ENCODE results near the gene SEMA6C. TPM values are rescaled to one million over a fixed set of nuclear protein-coding genes. Genes with fewer than 3 reads are reported as not detected.
"Not testable (repeated sequence)": the region's sequence is repeated elsewhere in the genome, so short reads cannot be mapped to it uniquely, and the experiment has no call there.

Gene SEMA6C
- total RNA-seq, 1 donor from 2014 or later = 28.1 TPM

DNA sequence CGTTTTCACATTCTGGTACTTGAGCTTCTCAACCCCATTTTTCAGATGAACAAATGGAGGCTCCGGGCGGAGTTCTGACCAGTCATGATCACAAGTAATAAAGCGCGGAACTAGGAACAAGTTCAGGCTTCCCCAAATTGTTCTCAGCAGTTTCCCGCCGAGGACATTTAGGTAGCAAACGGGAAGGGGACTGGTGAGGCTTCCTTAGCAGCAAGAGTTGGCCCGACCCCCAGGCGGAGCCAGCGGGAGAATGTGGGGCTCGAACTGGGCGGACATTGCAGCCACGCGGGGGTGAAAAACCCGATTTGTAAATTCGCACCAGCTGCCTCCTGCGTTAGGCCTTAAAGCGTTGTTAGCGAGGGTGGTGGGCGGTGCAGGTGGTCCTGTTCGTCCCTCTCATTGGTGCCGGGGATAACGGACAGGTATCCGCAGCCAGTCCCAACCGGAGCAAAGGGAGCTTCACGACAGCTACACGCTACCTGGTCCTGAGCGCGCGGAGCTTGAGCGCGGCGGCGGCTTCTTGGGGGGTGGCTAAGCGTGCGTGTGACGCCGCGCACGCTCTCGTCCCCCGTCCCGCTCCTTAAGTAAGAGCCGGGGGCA, 15.3 kb downstream of the SEMA6C start:
- DNase-seq (ENCODE audit: extremely low read depth, low read depth, low spot score) = no peak

DNA sequence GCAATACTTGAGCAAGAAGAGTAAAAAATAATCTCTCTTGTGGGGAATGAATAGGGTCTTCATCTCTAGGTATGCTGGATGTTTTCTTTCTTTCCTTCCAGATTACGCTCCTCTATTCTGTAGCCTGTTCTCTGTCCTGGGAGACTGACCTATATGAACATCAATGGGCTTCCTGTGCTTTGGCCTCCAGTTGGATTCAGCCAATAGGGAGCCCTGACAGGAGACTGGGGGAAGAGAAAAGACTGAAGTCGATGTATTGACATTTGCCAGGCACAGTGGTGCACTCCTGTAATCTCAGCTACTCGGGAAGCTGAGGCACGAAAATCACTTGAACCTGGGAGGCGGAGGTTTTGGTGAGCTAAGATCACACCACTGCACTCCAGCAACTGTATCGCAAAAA, 17.6 kb downstream of the SEMA6C start:
- DNase-seq (ENCODE audit: extremely low read depth, low read depth, low spot score) = no peak

DNA sequence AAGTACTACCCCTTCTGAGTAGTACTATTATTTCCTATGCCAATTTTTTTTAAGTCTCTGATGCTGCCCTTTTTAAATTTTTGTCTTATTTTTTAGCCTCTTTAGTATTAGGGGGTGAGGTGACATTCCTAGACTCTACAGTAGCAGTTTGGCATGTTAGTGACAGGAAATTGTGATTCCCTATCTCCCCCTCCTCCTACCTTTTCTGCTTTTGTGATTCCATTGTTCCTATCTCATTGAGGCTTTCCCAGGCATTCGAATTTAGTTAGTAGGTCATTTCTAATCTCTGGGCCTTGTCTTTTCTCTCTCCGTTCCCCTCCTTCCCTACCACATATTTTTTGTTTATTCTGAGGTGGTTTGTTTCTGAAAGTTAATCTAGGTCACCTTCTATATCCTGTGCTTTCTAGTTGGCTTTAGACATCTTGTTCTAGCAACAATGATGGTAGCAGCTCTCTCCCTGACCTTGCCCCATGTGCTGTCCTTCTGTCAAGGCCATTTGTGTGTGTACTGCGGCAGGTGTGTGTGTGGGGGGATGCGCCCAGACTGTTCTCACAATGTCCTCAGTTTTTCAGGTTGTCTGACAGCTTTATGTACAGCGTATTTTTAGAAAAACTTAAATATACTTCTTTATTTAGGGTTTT, 21.5 kb downstream of the SEMA6C start:
- no peak for DNase-seq (ENCODE audit: extremely low read depth, low read depth, low spot score)

DNA sequence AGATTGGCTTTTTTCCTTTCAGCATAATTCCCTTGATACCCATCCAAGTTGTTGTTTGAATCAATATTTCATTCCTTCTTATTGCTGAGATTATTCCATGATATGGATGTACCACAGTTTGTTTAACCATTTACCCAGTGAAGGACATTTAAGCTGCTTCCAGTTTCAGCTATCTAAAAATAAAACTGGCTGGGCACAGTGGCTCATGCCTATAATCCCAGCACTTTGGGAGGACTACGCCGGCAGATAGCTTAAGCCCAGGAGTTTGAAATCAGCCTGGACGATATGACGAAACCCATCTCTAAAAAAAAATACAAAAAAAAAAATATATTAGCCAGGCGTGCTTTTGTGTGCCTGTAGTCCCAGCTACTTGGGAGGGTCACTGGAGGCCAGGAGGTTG, 32.6 kb downstream of the SEMA6C start:
- DNase-seq (ENCODE audit: extremely low read depth, low read depth, low spot score) = no peak

DNA sequence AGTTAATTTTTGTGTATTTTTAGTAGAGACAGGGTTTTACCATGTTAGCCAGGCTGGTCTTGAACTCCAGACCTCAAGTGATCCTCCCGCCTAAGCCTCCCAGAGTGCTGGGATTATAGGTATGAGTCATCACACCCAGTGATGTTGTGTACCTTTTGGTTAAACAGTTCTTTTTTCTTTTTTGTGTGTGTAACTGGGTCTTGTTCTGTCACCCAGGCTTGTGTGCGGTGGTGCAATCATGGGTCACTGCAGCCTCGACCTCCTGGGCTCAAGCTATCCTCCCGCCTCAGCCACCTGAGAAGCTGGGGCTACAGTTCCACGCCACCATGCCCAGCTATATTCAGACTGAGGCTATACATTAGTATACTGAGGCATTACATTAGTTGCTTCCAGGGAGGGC, 38.1 kb downstream of the SEMA6C start:
- no peak for DNase-seq (ENCODE audit: extremely low read depth, low read depth, low spot score)

GRCh38 chr1:151106894-151107293, 39.5 kb downstream of the SEMA6C start:
- no peak for DNase-seq (ENCODE audit: extremely low read depth, low read depth, low spot score)

DNA sequence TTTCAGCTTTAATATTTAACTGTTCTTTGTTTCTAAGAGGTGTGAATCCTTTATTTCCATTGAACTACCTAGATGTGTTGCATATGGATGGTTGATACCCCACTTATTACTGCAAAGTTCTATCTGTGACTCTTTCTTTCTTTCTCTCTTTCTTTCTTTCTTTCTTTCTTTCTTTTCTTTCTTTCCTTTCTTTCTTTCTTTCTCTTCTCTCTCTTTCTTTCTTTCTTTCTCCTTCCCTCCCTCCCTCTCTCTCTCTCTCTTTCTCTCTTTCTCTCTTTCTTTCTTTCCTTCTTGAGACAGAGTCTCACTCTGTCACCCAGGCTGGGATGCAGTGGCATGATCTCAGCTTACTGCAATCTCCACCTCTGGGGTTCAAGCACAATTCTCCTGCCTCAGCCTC, 41.8 kb downstream of the SEMA6C start:
- DNase-seq (ENCODE audit: extremely low read depth, low read depth, low spot score) = no peak

DNA sequence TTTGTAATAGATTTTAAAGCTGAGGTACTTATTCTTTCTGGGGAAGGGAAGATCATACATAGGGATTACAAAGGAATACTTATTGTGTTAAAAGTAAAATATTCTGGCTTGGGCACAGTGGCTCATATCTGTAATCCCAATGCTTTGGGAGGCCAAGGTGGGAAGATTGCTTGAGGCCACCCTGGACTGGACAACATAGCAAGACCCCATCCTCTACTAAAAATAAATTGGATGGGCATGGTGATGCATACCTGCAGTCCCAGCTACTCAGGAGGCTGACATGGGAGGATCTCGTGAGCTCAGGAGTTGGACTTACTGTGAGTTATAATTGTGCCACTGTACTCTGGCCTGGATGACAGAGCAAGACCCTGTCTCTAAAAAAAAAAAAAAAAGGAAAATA, 48.3 kb downstream of the SEMA6C start:
- DNase-seq (ENCODE audit: extremely low read depth, low read depth, low spot score) = no peak

GRCh38 chr1:151097426-151097825, 49.0 kb downstream of the SEMA6C start:
- DNase-seq (ENCODE audit: extremely low read depth, low read depth, low spot score) = not testable (repeated sequence)

DNA sequence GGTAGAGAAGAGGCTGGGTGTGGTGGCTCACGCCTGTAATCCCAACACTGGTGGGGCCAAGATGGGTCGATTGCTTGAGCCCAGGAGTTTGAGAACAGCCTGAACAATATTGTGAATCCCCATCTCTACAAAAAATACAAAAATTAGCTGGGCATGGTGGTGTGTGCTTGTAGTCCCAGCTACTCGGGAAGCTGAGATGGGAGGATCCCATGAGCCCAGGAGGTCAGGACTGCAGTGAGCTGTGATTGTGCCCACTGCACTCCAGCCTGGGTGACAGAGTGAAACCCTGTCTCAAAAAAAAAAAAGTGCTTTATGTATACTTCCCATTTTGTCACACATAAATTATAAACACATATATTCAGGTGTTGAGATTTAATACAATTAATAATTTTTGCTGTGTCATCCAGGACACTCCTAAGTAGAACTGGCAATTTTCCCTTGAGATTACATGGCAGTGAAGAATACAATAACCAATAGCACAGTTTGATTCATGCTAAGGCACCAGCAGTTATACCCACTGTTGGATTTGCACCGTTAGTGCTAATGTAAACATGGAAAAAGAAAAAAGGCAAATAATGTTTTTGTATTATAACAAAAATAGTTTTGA, 60.4 kb downstream of the SEMA6C start:
- no peak for DNase-seq (ENCODE audit: extremely low read depth, low read depth, low spot score)

Other genes starting within 250 kb of the SEMA6C start
- gene SETDB1, start 220.3 kb downstream of the SEMA6C start, total RNA-seq = 23.1 and 29.5 TPM in 2 replicates
- gene CERS2, start 171.8 kb downstream of the SEMA6C start, total RNA-seq = 109 and 139 TPM in 2 replicates
- 0.19 TPM in 1 of 2 replicates, not detected in the other for gene ANXA9, start 164.3 kb downstream of the SEMA6C start, total RNA-seq
- 12.5 and 17.9 TPM in 2 replicates for gene MINDY1, start 139.7 kb downstream of the SEMA6C start, total RNA-seq
- 4.5 and 6.1 TPM in 2 replicates for gene PRUNE1, start 138.2 kb downstream of the SEMA6C start, total RNA-seq
- gene BNIPL, start 110.0 kb downstream of the SEMA6C start, total RNA-seq = not detected in 2 replicates
- gene C1orf56, start 98.9 kb downstream of the SEMA6C start, total RNA-seq = 2.4 and 2.9 TPM in 2 replicates
- gene CDC42SE1, start 87.0 kb downstream of the SEMA6C start, total RNA-seq = 69.4 and 73.9 TPM in 2 replicates
- gene MLLT11, start 86.2 kb downstream of the SEMA6C start, total RNA-seq = 25.1 and 27.6 TPM in 2 replicates
- gene GABPB2, start 75.9 kb downstream of the SEMA6C start, total RNA-seq = 3.4 and 7.4 TPM in 2 replicates
- not detected in 2 replicates for gene TNFAIP8L2, start 10.0 kb upstream of the SEMA6C start, total RNA-seq
- gene LYSMD1, start 19.3 kb upstream of the SEMA6C start, total RNA-seq = 4.7 and 5.9 TPM in 2 replicates
- 39.3 and 42.6 TPM in 2 replicates for gene SCNM1, start 19.5 kb upstream of the SEMA6C start, total RNA-seq
- not detected in 2 replicates for gene TMOD4, start 29.4 kb upstream of the SEMA6C start, total RNA-seq
- 38.1 and 58.2 TPM in 2 replicates for gene VPS72, start 43.6 kb upstream of the SEMA6C start, total RNA-seq
- 36.4 and 45.3 TPM in 2 replicates for gene PIP5K1A, start 51.9 kb upstream of the SEMA6C start, total RNA-seq
- gene PSMD4, start 108.1 kb upstream of the SEMA6C start, total RNA-seq = 151 and 156 TPM in 2 replicates
- gene ZNF687, start 135.7 kb upstream of the SEMA6C start, total RNA-seq = 17.6 and 22.8 TPM in 2 replicates
- 48.5 and 56.1 TPM in 2 replicates for gene PI4KB, start 180.8 kb upstream of the SEMA6C start, total RNA-seq
- gene RFX5, start 200.6 kb upstream of the SEMA6C start, total RNA-seq = 45.6 and 47.0 TPM in 2 replicates
- 0.93 and 1.2 TPM in 2 replicates for gene SELENBP1, start 226.1 kb upstream of the SEMA6C start, total RNA-seq